GM19023 (cell line): ENCODE measurements around the gene RAB9B.
"Not testable (repeated sequence)": the region's sequence is repeated elsewhere in the genome, so short reads cannot be mapped to it uniquely, and the experiment has no call there.

ENCODE experiments used
- ATAC-seq: cut with Tn5 transposase; IDR thresholded peaks from one replicate; pipeline ENCODE4 v1.9.1; 2021; ENCODE audit warnings: mild to moderate bottlenecking, moderate library complexity; ENCODE audit not compliant: unreplicated experiment

The RAB9B gene

DNA sequence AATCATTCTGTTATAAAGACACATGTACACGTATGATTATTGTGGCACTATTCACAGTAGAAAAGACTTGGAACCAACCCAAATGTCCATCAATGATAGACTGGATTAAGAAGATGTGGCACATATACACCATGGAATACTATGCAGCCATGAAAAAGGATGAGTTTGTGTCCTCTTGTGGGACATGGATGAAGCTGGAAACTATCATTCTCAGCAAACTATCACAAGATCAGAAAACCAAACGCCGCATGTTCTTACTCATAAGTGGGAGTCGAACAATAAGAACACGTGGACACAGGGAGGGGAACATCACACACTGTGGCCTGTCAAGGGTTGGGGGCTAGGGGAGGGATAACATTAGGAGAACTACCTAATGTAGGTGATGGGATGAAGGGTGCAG lies 15.0 kb downstream of the RAB9B start:
- ATAC-seq = not testable (repeated sequence)

DNA sequence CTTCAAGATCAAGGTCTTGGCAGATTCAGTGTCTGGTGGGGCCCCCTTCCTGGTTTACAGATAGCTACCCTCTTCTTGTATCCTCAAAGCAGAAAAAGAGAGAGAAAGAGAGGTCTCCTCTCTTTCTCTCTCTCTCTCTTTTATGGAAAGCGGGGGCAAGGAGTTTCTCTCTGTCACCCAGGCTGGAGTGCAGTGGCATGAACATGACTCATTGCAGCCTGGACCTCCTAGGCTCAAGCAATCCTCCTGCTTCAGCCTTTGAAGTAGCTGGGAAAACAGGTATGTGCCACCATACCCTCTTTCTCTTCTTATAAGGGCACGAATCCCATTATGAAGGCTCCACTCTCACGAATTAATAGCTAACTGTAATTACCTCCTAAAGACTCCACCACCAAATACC lies 20.2 kb downstream of the RAB9B start:
- ATAC-seq = no peak

DNA sequence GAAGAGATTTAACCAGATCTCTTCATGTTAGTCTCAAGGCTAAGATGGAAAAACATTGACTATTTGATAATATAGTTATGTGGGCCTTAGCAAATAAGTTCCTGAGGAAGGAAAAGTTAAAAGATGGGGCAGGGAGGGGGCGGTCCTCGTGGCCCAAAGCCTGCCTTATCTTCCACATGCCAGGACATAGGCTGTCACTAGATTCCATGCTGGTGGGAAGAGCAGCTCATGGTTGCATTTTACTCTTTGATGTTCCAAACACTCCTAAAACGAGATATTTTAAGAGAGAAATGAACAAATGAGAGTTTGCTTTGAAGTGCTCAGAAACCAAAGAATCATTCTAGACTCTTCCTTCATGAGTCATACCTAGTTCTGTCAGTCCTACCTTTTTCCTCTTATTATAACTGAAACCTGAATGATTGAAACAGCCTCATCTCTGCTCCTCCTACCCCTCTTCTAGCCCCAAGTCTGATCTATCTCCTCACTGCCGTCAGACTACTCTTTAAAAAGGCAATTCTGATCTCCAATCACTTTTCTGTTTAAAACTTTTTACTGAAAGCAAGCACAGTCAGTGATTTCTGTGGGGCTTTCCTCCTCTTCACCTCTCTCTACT lies 25.1 kb downstream of the RAB9B start:
- no peak for ATAC-seq

DNA sequence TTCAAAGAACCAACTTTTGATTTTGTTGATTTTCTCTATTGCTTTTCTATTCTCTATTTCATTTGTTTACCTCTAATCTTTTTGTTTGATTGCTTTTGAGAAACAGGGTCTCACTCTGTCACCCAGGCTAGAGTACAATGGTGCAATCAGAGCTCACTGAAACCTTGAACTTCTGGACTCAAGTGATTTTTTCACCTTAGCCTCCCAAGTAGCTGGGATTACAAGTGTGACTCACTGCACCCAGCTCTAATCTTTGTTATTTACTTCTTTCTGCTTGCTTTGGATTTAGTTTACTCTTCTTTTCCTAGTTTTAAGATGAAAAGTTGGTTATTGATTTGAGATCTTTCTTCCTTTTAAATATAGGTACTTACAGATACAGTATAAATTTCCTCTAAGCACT lies 26.2 kb downstream of the RAB9B start:
- ATAC-seq = no peak

DNA sequence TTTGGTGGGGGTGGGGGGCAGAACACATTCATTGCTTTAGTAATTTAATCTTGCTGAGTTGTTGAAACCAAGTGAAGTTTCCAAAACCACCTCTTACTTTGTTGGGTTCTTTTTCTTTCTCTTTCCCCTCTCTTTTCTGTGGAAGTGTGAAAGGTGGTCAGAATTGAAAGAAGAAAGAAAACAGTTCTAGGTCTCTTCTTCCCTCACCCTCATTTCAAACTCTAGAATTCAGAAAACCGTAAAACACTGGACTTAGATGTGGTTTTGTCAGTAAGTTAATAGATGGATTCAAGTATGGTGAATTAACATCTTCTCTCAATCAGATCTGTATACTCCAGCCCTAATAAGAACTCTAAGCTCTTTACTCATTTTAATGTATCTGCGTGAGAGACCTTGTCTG lies 31.7 kb downstream of the RAB9B start:
- ATAC-seq = no peak

DNA sequence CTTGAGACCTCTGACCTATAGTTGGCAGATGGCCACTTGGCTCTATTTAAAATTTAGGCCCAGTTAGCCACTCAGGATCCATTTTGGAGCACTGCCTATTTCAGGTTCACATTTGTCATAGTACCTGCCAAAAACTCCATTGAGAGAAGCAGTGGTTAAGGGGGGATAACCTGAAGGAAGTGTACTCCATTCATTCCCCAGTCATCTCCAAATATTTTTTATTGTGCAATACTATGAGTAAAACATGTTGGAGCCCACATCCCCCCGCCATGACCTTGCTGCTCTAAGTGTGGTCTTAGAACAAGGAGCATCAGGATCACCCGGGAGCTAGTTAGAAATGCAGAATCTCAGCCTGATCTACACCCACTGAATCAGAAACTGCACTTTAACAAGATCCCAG lies 34.4 kb downstream of the RAB9B start:
- no peak for ATAC-seq

DNA sequence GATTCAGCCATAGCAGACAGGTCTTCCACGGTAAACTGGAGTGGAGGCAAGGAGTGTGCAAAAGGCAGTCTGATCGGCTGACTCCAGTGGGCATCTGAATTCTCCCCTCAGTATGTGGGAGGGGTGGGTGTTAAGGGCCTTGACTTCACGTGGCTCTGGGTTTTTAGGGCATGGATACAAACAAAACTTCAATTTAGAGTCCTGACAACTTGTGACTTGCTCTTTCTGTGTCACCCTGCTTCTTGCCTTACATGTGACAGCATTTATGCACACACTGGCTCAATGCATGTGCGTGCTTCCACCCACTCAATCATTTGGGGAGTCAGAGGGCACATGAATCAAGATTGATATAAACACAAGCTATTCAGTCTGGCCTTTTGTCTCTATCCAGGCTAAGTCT lies 37.9 kb downstream of the RAB9B start:
- no peak for ATAC-seq

DNA sequence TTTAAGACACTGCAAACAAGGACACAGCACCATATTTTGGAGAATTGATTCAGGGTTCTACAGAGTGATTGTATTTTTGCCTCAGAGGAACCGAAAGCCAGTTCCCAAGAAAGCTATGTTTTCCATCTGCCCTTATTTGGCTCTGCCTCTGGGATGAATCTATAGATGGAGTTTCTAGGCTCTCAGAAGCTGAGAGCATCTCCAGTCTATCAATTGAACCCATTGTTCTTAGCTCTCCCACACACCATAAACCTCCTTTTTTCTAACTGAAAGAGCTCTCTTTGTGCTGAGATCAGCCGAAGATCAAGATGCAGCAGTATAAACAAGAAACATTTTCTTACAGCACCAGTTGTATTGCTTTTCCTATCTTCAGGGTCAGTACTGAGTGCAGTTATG lies 38.5 kb downstream of the RAB9B start:
- no peak for ATAC-seq

DNA sequence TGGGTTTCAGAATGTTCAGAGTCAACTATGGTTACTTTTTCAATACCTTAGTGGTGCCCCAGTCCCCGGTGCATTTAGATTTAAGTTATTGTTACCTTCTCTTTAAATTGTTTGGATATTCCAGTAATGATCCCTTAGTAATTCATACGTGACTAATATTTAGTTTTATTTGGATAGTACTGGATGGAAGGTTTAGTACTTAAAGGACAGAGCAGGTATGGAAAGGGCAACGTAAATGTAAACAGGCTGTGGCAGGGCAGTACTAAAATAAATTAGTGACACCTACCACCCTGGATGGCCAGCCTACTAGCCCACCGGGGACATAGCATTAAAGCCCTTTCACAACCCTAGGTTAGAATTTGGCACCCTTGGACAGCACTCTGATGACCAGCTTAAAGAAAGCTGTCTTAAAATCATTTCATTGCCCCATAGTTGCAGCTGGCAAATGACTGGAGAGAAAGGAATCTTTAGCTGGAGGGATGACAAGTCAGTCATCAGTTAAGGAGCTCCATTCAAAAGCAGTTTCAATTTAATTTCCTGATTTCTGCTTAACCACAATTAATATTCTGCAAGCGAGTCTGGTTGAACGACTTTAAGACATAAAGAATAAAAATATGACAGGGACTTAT lies 39.0 kb downstream of the RAB9B start:
- no peak for ATAC-seq

DNA sequence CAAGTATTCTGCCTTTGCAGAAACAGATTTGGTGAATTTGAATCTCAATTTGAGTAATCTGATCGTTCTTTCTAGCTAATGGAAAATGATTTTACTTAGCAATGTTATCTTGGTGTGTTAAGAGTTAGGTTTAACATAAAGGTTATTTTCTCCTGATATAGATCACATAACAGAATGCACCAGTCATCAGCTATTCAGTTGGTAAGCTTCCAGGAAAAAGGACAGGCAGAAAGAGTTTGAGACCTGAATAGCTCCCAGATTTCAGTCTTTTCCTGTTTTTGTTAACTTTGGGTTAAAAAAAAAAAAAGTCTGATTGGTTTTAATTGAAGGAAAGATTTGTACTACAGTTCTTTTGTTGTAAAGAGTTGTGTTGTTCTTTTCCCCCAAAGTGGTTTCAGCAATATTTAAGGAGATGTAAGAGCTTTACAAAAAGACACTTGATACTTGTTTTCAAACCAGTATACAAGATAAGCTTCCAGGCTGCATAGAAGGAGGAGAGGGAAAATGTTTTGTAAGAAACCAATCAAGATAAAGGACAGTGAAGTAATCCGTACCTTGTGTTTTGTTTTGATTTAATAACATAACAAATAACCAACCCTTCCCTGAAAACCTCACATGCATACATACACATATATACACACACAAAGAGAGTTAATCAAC lies 40.1 kb downstream of the RAB9B start:
- no peak for ATAC-seq

DNA sequence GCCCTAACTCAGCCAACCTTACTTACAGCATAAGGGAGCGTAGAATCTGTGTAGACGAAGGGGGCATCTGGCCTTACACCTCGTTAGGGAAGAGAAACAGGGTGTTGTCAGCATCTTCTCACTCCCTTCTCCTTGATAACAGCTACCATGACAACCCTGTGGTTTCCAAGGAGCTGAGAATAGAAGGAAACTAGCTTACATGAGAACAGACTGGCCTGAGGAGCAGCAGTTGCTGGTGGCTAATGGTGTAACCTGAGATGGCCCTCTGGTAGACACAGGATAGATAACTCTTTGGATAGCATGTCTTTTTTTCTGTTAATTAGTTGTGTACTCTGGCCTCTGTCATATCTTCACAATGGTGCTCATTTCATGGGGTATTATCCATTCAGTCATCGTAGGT lies 40.8 kb downstream of the RAB9B start:
- no peak for ATAC-seq

DNA sequence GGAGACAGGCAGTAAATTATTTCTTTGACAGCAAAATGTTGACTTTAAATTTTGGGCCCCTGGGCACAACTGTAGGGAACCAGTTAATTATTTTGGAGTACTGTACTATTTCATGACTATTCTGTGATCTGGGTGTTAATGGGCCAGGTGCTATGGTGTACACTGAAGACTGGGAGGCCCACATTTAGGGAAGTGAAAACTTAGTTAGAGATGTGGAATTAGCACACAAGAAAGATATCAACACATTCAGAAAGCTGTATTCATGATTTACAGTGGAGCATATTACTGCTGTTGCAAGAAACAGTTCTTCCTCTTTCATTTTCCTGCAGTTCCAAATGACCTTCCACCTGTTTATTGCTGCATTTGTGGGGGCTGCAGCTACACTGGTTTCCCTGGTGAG lies 43.1 kb downstream of the RAB9B start:
- ATAC-seq = no peak

DNA sequence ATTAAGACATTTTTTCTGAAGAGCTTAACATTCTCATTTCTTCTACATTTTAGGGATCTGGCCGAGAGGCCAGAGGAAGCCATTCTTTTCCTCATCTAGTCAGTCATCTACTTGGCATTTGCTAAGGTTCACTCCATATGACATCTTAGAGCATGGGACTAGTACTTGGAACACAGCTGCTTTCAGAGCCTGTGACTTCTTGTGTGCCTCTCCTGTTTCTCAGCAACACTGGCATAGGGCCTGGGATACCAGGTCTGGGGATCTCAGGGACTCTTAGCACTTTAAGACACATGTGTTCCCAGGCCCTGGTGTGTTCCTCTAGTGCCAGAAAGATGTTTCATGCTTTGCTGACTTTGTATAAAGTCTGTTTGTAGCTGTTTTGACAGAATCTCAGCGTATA lies 48.1 kb downstream of the RAB9B start:
- ATAC-seq = no peak

DNA sequence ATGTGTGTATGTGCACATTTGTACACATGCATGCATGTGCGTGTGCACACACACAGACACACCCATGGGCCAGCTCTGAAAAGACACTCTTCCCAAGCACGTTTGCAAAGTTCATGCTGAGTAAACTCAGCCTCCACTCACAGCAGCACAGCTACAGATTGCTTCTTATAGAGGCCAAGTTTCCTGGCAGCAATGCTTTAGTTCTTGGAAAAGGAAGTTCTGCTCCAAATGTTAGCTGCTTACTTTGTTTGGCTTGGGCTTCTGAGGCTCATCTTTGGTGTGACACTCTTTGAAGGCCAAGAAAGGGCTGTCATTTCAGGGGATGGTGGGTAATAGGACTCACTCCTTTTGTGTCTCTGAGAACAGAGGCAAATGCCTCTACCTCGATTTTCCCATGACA lies 48.9 kb downstream of the RAB9B start:
- ATAC-seq = no peak

DNA sequence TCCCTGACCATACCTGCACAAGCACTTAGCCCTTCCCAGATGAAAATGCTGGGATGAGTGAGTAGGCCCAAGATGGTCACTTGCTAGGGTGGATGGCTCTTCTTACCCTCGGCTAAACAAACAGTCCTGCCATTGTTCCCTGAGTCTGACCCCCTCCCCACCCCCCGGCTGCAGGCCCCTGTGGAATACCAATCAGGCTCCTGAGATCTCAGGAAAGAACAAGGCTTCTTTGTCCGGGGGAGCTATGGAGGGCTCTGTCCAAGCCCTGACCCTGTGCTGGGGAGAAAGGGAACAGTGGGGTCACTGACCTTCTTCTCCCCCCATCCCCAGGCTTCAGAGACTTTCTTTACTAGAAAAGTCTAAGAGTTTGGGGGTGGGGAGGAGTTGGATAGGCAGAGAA lies 49.4 kb downstream of the RAB9B start:
- no peak for ATAC-seq

DNA sequence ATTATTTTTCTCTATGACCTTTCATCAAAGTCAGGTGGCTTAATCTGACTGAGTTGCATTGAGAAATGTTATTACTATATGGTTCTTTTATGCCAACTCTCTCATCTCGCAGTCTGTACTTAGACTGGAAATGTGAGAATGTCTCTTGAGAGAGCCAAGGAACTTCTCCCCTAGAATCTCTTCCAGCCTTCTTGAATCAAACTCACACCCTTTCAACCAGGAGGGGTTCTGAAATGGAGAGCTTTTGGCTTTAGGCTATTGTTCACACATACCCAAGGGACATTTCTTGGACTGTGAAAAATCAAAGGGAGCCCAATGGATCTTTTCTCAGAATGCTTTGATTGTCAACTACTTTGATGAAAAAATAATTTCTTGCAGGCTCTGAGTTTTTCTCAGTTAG lies 50.4 kb downstream of the RAB9B start:
- no peak for ATAC-seq

DNA sequence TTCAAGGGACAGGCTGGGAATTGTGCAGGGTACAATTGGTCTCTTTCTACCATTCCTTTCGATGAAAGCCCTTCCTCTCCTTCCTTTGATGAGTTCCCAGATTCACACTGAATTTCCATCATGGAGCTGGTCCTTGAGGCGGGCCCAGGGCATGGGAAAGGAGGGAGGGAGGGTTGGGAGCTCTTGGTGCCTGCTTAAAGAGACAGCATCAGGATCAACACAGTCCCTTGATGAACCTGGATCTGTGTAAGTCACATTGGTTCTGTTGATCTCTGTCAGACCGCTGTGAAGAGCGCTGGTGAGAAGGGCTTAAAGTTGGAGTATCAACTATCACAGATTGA lies 51.0 kb downstream of the RAB9B start:
- ATAC-seq = no peak

DNA sequence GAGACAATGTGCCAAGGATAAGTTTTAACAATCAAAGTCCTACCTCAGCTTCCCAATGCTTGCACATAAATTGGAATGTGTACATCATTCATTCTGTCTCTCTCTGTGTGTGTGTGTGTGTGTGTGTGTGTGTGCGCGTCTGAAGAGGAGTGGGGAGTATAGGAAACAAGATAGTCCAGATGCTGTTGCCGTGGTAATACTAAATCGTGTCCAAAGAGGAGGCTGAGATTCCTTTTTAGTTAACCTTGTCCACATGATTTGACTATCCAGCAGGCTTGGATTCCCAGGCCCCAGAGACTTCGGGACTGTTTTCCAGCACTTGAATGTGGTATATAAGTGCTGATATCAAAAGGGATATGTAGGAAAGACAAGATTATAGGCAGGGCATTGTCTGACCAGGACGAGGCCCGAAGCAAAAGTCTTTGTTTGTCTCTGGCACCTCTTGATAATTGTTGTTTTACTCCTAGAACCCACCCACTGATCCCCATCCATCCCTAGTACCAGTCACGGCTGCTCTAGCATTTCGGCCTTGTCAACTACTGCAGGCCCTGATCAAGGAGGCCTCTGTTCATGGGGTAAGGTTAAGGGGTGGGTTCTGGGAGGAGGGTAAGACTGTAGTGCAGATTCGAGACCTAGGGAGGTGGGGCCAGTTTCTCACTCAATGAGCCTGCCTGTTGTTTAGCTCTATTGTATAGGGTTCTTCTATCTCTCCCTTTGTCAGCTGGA lies 51.6 kb downstream of the RAB9B start:
- ATAC-seq = no peak

DNA sequence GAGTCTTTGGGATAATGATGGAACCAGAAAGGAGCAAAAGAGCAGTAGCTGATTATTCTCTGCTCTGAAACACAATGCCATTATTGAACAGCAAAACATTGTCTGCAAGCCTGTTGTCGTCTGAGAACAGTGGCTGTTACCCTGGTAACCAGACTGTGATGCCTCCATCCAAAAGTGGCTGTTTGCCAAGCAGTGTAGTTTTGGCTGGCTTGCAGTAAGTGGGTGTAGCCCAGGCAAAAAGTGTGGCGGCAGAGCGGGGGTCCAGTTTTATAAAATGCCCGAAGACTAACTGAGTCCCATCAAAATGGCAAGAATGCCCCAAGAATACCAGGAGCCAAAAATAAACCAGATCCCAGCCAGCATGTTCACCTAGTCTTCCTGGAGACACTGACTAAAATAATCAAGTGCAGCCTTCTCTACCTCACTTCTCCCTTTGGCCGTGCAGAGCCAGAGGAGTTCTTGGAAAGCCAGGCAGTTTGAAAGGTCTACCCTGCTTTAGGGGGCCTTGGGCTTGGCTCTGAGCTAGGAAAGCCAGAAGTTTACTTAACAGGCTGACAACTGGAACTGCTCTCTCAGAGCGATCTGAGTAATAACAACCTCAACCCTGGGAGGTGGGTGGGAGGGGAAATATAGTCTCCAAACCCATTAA lies 52.8 kb downstream of the RAB9B start:
- ATAC-seq = no peak

DNA sequence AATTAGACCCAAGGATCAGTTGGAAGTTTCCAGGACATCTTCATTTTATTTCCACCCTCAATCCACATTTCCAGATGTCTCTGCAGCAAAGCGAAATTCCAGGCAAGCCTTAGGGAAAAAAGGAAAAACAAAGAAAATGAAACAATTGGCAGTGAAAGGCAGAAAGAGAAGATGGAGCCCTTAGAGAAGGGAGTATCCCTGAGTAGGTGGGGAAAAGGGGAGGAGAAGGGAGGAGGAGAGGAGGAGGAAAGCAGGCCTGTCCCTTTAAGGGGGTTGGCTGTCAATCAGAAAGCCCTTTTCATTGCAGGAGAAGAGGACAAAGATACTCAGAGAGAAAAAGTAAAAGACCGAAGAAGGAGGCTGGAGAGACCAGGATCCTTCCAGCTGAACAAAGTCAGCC lies 55.5 kb downstream of the RAB9B start, which contains the start of gene PLP1:
Gene PLP1, plus strand, starts transcription at position 295 of the 400 bp plus-strand sequence. CDS start 156 bp downstream, outside the sequence.
- no peak for ATAC-seq

DNA sequence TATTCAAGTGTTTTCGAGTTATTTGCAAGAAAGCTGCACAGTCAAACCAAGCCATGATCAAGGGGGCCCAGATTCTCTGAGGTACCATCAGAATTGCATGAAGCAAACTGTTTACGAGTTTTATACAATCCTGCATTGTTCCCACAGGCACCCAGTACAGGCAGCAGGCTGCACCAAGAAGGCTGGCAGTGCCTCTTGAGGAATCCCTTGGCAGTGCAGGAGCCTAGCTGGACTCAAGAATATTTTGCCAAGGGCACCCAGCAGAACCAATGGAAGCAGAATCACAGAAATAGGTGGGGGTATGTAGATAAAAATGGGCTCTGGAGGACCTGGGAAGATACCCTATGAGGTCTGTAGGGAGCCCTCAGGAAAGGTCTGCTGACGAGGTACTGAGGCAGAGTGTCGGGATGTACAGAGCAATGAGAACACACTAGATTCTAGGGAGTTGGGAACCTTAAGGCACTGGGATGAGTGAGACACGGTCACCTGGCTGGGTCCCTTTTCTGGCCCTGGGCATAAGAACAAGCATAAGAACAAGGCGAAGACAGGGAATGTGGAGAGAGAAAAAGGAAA lies 57.9 kb downstream of the RAB9B start:
- no peak for ATAC-seq
